GM12801 (cell line): ENCODE results near the gene BOD1L1.

Experiments
- TF ChIP-seq, protein P1 (sequence below): IDR thresholded peaks from one replicate; pipeline ENCODE4 v1.5.1; 2011; ENCODE audit warnings: control low read depth; ENCODE audit not compliant: insufficient read length; ENCODE audit errors: extremely low read depth

The BOD1L1 gene

DNA sequence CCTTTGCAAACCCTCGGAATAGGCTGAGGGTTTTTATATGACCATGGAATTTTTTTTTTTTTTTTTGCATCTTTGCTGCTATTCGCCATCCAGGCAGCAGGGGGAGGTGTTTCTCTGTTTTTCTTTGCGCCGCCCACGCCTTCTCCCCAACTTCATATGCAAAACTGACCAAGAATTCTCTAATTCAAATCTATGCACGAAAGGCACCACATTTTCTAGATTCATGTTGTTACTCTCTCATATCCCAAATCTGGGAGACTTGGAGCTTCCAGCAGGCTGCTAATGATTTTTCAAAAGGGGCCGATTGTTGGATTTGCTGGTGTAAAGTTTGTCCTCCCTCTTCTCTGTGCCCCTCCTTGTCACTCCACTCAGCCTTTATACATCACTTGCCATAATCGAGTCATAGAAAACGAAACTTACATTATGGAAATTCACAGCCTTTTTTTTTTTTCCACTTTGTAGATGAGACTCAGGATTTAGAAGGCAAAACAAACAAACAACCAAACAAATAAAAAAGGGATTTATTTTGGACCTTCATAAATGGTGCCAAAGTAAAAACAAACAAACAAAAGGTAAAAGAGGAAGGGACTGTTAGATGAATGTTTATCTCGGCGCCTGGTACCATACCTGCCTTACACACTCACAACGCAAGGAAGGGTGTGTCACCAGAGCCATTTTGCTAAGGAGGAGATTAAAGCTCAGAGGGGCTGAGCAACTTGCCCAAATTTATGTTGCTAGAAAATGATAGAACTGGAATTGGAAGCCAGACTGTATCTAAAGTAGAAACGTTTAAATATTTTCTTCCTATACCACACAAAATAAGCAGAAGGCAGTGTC is 29.3 kb upstream of the BOD1L1 start:
- TF ChIP-seq, protein P1, sequence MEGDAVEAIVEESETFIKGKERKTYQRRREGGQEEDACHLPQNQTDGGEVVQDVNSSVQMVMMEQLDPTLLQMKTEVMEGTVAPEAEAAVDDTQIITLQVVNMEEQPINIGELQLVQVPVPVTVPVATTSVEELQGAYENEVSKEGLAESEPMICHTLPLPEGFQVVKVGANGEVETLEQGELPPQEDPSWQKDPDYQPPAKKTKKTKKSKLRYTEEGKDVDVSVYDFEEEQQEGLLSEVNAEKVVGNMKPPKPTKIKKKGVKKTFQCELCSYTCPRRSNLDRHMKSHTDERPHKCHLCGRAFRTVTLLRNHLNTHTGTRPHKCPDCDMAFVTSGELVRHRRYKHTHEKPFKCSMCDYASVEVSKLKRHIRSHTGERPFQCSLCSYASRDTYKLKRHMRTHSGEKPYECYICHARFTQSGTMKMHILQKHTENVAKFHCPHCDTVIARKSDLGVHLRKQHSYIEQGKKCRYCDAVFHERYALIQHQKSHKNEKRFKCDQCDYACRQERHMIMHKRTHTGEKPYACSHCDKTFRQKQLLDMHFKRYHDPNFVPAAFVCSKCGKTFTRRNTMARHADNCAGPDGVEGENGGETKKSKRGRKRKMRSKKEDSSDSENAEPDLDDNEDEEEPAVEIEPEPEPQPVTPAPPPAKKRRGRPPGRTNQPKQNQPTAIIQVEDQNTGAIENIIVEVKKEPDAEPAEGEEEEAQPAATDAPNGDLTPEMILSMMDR: no peak

- TF ChIP-seq, protein P1: no peak
These were observed 26.8 kb upstream of the BOD1L1 start for GRCh38 chr4:13654162-13654797.

DNA sequence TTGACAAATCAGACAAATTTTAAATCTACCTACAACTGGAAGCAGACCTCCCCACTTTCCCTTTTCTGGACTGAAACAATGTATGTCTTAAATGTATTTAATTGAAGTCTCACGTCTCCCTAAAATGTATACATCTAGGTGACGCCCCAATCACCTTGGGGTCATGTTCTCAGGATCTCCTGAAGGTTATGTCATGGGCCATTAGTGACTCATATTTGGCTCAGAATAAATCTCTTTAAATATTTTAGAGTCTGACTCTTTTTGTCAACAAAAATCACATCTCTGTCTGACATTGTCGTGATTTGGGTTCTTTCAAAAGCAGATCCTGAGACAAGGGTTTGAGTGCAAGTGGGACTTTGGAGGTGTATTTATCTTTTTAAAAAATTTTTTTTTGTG is 26.2 kb upstream of the BOD1L1 start:
- TF ChIP-seq, protein P1: no peak

- TF ChIP-seq, protein P1: no peak
These were observed 19.5 kb upstream of the BOD1L1 start for GRCh38 chr4:13647031-13647430.

GRCh38 chr4:13645075-13645474 is 17.6 kb upstream of the BOD1L1 start:
- TF ChIP-seq, protein P1: no peak

GRCh38 chr4:13642170-13642950 is 14.8 kb upstream of the BOD1L1 start:
- TF ChIP-seq, protein P1: no peak

GRCh38 chr4:13641084-13641483 is 13.6 kb upstream of the BOD1L1 start:
- TF ChIP-seq, protein P1: no peak
